Caco-2 (cell line): ENCODE results near the gene TMEM184B. TPM values are rescaled to one million over a fixed set of nuclear protein-coding genes. Genes with fewer than 3 reads are reported as not detected.

Experiments
- BruUV-seq: library from RNA; stranded (reverse); fragments of 400-500 nt; replicated peaks from 2 replicates; lab custom pipeline; 2021; lab: Mats Ljungman, UMichigan
- CTCF ChIA-PET: fragments of 300-600 bp; sonication (Branson Sonifier 250); formaldehyde crosslinking; loops from one replicate; lab custom pipeline; 2022; ENCODE audit warnings: antibody characterized with exemption; lab: Charles Lee
- POLR2A ChIA-PET: fragments of 300-600 bp; sonication (Branson Sonifier 250); formaldehyde crosslinking; loops from one replicate; lab custom pipeline; 2022; ENCODE audit warnings: antibody characterized with exemption; lab: Charles Lee
- DNase-seq, 2 experiments: peaks; one replicate each; pipeline versions ENCODE4 v3.0.0 to v3.0.0-alpha.2; 2020 to 2022
- H3K27me3 ChIP-seq: replicated peaks from 2 replicates; pipeline ENCODE4 v1.6.0; 2011; ENCODE audit warnings: low read length; ENCODE audit not compliant: control insufficient read depth, insufficient read depth
- H3K36me3 ChIP-seq: 2 replicates; pipeline ENCODE4 v1.5.1; 2011; ENCODE audit warnings: low read length; ENCODE audit not compliant: control insufficient read depth, insufficient read depth
- H3K4me1 ChIP-seq: fragments of 250-450 bp; sonication (Bioruptor Pico); 2 replicates; pipeline ENCODE4 v1.5.1; 2020; ENCODE audit warnings: mild to moderate bottlenecking
- H3K4me3 ChIP-seq: 2 replicates; pipeline ENCODE4 v1.5.1; 2011; ENCODE audit warnings: low read depth, mild to moderate bottlenecking, control low read depth, low read length
- H3K9me3 ChIP-seq: fragments of 250-450 bp; sonication (Bioruptor Pico); 2 replicates; pipeline ENCODE4 v1.5.1; 2020; ENCODE audit warnings: mild to moderate bottlenecking, moderate library complexity
- H3K27ac Mint-ChIP-seq: one replicate; pipeline ENCODE4 v1.8.0; 2022; ENCODE audit warnings: mixed read lengths; ENCODE audit not compliant: unreplicated experiment
- H3K27me3 Mint-ChIP-seq: one replicate; pipeline ENCODE4 v1.8.0; 2022; ENCODE audit warnings: mixed read lengths; ENCODE audit not compliant: insufficient read depth, unreplicated experiment
- H3K36me3 Mint-ChIP-seq: one replicate; pipeline ENCODE4 v1.8.0; 2022; ENCODE audit warnings: mild to moderate bottlenecking, mixed read lengths; ENCODE audit not compliant: insufficient read depth, unreplicated experiment
- H3K4me1 Mint-ChIP-seq: one replicate; pipeline ENCODE4 v1.8.0; 2022; ENCODE audit warnings: low read depth, mixed read lengths; ENCODE audit not compliant: unreplicated experiment
- H3K4me3 Mint-ChIP-seq: one replicate; pipeline ENCODE4 v1.8.0; 2022; ENCODE audit warnings: mild to moderate bottlenecking, moderate library complexity, mixed read lengths; ENCODE audit not compliant: unreplicated experiment
- H3K9me3 Mint-ChIP-seq: one replicate; pipeline ENCODE4 v1.8.0; 2022; ENCODE audit warnings: mixed read lengths; ENCODE audit not compliant: unreplicated experiment
- intact Hi-C: fragments of 100-400 bp; cut with micrococcal nuclease; formaldehyde crosslinking; loops from one replicate; pipeline ENCODE4 v1.10.0; 2022; ENCODE audit not compliant: unreplicated experiment
- total RNA-seq: library from RNA; stranded (reverse); gene quantifications from 2 replicates; pipeline ENCODE4 v1.2.3, GENCODE V29; 2022
- TF ChIP-seq, protein P1 (sequence below), 2 experiments: fragments of 200-600 bp in 1 of 2; IDR thresholded peaks; 1 replicate in 1 of 2; 2 replicates in 1 of 2; pipeline versions ENCODE4 v1.5.1 to v1.8.0; 2011 to 2022; ENCODE audit warnings: antibody characterized with exemption in 1 of 2, control low read depth in 1 of 2, inconsistent platforms in 1 of 2, low read depth in 1 of 2, low read length in 1 of 2, mild to moderate bottlenecking in 1 of 2, moderate library complexity in 1 of 2; ENCODE audit not compliant: insufficient read depth in 1 of 2, severe bottlenecking in 1 of 2, unreplicated experiment in 1 of 2

Gene TMEM184B
- total RNA-seq, 1 experiment from 2014 or later = 53.3 TPM

DNA sequence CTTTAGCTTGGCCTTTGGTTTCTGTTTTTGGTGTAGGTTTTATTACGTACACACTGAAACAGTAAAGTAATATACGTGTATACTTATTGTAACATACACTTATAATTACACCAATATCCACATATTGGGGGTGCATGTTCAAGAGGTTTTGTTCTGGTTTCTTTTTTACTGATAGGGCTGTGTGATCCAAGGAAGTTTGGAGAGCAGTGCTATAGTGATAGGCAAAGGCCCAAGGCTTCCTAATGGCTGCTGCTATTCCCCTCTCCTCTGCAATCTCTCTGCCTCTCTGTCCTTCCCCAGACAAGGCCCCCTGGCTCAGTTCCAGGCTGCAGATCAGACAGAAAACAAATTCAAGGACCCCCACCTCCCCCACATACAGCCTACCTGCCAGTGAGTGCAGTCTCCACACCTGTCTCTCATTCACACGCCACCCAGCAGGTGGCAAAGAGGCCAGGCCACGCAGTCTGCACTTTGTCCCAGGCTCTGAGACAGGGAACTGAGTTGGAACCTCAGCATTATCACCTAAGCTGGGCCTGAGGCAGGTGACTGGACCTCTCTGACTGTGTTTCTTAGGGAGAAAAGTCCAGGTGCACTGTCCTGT, 15.1 kb downstream of the TMEM184B start:
- peak in 1 of 2 experiments; percentile 43 for DNase-seq
- H3K36me3 Mint-ChIP-seq = peaks cover 5% of the 10 kb centered on the region
- POLR2A ChIA-PET = interaction anchor here (1.0 kb wide), 1 partner anchor 26 kb away, joined by 3 read pairs; no protein-coding TSS in a partner anchor
- Histone ChIP-seq H3K4me3 (no peak overlapping the region), H3K27me3 (no peaks in the 10 kb centered on the region), H3K4me1 (no peaks in the 10 kb centered on the region), H3K36me3 (no peaks in the 10 kb centered on the region), H3K9me3 (no peaks in the 10 kb centered on the region)
- H3K27me3 Mint-ChIP-seq = no peaks in the 10 kb centered on the region
- H3K4me1 Mint-ChIP-seq = peaks cover 7% of the 10 kb centered on the region
- no TSS peak for BruUV-seq
- intact Hi-C loops = loop anchor here (2.0 kb wide), 1 partner anchor 95 kb away; no protein-coding TSS in a partner anchor
- no peak overlapping the region for H3K4me3 Mint-ChIP-seq
- H3K9me3 Mint-ChIP-seq = no peaks in the 10 kb centered on the region
- TF ChIP-seq, protein P1, sequence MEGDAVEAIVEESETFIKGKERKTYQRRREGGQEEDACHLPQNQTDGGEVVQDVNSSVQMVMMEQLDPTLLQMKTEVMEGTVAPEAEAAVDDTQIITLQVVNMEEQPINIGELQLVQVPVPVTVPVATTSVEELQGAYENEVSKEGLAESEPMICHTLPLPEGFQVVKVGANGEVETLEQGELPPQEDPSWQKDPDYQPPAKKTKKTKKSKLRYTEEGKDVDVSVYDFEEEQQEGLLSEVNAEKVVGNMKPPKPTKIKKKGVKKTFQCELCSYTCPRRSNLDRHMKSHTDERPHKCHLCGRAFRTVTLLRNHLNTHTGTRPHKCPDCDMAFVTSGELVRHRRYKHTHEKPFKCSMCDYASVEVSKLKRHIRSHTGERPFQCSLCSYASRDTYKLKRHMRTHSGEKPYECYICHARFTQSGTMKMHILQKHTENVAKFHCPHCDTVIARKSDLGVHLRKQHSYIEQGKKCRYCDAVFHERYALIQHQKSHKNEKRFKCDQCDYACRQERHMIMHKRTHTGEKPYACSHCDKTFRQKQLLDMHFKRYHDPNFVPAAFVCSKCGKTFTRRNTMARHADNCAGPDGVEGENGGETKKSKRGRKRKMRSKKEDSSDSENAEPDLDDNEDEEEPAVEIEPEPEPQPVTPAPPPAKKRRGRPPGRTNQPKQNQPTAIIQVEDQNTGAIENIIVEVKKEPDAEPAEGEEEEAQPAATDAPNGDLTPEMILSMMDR (IDR thresholded peaks at IDR 0.05; ENCODE audit: insufficient read depth in 1 of 2, low read depth in 1 of 2, low read length in 1 of 2, severe bottlenecking in 1 of 2, unreplicated experiment in 1 of 2) = peak in 1 of 2 experiments; percentile 42
- H3K27ac Mint-ChIP-seq = no peak overlapping the region
- CTCF ChIA-PET = interaction anchor here (1.1 kb wide), 1 partner anchor 84 kb away, joined by 4 read pairs; no protein-coding TSS in a partner anchor

DNA sequence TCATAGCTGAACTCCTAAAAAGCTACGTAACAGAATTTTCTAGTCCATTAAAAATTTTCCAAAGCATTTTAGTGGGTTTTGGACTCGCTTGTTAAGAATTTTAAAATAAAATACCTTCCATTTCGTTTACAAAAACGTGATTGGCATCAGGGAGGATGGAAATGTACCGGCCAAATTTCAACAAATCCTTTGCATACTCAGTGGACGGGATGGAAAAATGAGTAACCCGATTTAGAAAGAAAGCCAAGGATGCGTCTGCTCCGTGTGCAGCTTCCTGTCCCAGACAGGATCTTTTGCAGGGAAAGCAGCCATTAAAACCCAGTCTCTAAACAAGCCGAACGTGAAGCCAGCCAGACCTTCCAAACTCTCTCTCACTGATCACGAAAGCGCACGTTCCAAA, 15.6 kb downstream of the TMEM184B start:
- Histone ChIP-seq H3K36me3 (no peaks in the 10 kb centered on the region), H3K9me3 (no peaks in the 10 kb centered on the region), H3K4me1 (no peaks in the 10 kb centered on the region), H3K4me3 (no peak overlapping the region), H3K27me3 (no peaks in the 10 kb centered on the region)
- ChIA-PET CTCF (interaction anchor here (0.7 to 0.9 kb wide), 2 partner anchors 205 to 393 kb away, joined by 4 to 5 read pairs; no protein-coding TSS in a partner anchor), POLR2A (interaction anchor here (0.7 kb wide), 1 partner anchor 146 kb away, joined by 9 read pairs; no protein-coding TSS in a partner anchor)
- peaks cover 5% of the 10 kb centered on the region for H3K36me3 Mint-ChIP-seq
- no peak for DNase-seq
- no peaks in the 10 kb centered on the region for H3K27me3 Mint-ChIP-seq
- TF ChIP-seq, protein P1 (IDR thresholded peaks at IDR 0.05; ENCODE audit: insufficient read depth in 1 of 2, low read depth in 1 of 2, low read length in 1 of 2, severe bottlenecking in 1 of 2, unreplicated experiment in 1 of 2) = no peak
- no peaks in the 10 kb centered on the region for H3K9me3 Mint-ChIP-seq
- H3K4me1 Mint-ChIP-seq = peaks cover 3% of the 10 kb centered on the region
- no peak overlapping the region for H3K27ac Mint-ChIP-seq
- no peak overlapping the region for H3K4me3 Mint-ChIP-seq
- BruUV-seq = no TSS peak
- intact Hi-C loops = no loop called here

DNA sequence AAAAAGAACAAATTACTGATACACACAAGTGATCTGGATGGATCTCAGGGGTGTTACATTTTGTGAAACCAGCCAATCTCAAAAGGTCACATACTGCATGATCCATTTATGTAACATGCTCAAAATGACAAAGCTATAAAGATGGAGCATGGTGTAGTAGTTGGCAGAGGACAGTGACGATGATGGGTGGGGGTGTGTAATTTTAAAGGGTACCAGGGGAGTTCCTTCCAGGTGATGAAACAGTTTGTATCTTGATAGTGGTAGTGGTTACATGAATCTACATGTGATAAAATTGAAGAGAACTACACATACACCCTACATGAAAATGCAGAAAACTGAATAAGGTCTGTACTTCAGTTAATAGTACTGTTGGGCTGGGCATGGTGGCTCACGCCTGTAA, 17.1 kb downstream of the TMEM184B start:
- TF ChIP-seq, protein P1 (IDR thresholded peaks at IDR 0.05; ENCODE audit: insufficient read depth in 1 of 2, low read depth in 1 of 2, low read length in 1 of 2, severe bottlenecking in 1 of 2, unreplicated experiment in 1 of 2) = no peak
- Mint-ChIP-seq H3K27ac (no peak overlapping the region), H3K4me1 (no peaks in the 10 kb centered on the region), H3K9me3 (no peaks in the 10 kb centered on the region), H3K27me3 (no peaks in the 10 kb centered on the region), H3K36me3 (peaks cover 5% of the 10 kb centered on the region), H3K4me3 (no peak overlapping the region)
- H3K9me3 ChIP-seq = no peaks in the 10 kb centered on the region
- H3K27me3 ChIP-seq = no peaks in the 10 kb centered on the region
- no peak for DNase-seq
- no peaks in the 10 kb centered on the region for H3K36me3 ChIP-seq
- CTCF ChIA-PET = no interaction called here
- intact Hi-C loops = no loop called here
- POLR2A ChIA-PET = no interaction called here
- no TSS peak for BruUV-seq
- no peak overlapping the region for H3K4me3 ChIP-seq
- H3K4me1 ChIP-seq = no peaks in the 10 kb centered on the region
